ENCODE data around the gene SYNE1. TPM values are rescaled to one million over a fixed set of nuclear protein-coding genes. Genes with fewer than 3 reads are reported as not detected.

The SYNE1 gene
- total RNA-seq, 4 donors from 2014 or later = 411 to 622 (median 490) TPM

- 83 to 86% methylated on average over 4 of the region's 4 CpGs for WGBS, 2 donors
- H3K27ac ChIP-seq = peak overlapping the region; percentile 8 to 66 (median 53)
These were observed 318.9 kb downstream of the SYNE1 start for GRCh38 chr6:152318278-152318677.

DNA sequence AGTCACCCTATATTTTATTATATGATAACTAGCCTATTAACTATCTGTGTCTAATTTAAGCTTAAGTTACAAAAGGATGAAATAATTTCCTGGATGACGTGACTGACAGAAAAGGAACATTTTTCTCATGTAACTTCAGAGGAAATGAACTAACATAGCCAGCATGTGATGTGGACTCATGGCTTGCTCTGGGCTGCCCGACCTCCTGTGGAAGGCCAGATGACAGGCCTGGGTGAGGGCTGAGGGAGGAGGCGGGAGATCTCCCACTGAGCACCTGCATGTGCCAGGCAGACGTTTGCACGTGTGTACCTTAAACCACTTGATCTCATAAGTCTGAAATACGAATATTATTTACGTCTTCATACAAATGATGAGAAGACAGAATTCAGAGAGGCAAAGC is 321.1 kb downstream of the SYNE1 start:
- Histone ChIP-seq H3K36me3 (peaks cover 46 to 51% of the 10 kb centered on the region in 2 donors), H3K4me1 (no peaks in the 10 kb centered on the region), H3K4me3 (replicated peaks in 1 of 3) (no peak overlapping the region), H3K27ac (peak overlapping the region in 1 of 3 donors; percentile 66), H3K9me3 (no peaks in the 10 kb centered on the region), H3K27me3 (no peaks in the 10 kb centered on the region)
- DNase-seq = peak; percentile 17 to 27
- WGBS, 2 donors = 69 to 79% methylated on average over 7 of the region's 7 CpGs
- TF ChIP-seq POLR2A (IDR thresholded peaks at IDR 0.05) = no peak
- TF ChIP-seq CTCF (IDR thresholded peaks at IDR 0.05) = no peak
- intact Hi-C loops (cut with DNase I) = no loop called here

More at GRCh38 chr6:152318278-152318677, 318.9 kb downstream of the SYNE1 start:
- H3K4me3 ChIP-seq (replicated peaks in 1 of 3) = no peak overlapping the region
- H3K36me3 ChIP-seq = peaks cover 66 to 68% of the 10 kb centered on the region in 2 donors
- no peaks in the 10 kb centered on the region for H3K9me3 ChIP-seq
- DNase-seq = no peak
- no peaks in the 10 kb centered on the region for H3K4me1 ChIP-seq
- H3K27me3 ChIP-seq = no peaks in the 10 kb centered on the region
- intact Hi-C loops (cut with DNase I) = no loop called here
- TF ChIP-seq CTCF (IDR thresholded peaks at IDR 0.05) (no peak), POLR2A (IDR thresholded peaks at IDR 0.05) (no peak)

DNA sequence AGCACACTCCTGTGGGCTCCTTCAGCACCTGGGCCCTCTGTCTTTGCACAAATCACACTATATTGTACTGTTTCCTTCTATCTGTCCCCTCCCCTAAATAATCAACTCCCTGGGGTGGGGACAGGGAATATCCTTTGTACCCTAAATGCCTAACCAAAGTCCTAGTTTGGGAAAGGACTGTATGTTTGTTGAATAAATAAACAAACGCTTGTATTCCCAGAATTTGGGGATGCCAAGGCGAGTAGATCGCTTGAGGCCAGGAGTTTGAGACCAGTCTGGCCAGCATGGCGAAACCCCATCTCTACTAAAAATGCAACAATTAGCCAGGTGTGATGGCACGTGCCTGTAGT is 322.7 kb downstream of the SYNE1 start:
- intact Hi-C loops (cut with DNase I) = no loop called here
- Histone ChIP-seq H3K27ac (no peak overlapping the region), H3K9me3 (no peaks in the 10 kb centered on the region), H3K36me3 (peaks cover 54 to 56% of the 10 kb centered on the region in 2 donors), H3K4me3 (replicated peaks in 1 of 3) (no peak overlapping the region), H3K27me3 (no peaks in the 10 kb centered on the region), H3K4me1 (no peaks in the 10 kb centered on the region)
- 97 to 99% methylated on average over 5 of the region's 5 CpGs for WGBS, 2 donors
- DNase-seq = no peak
- TF ChIP-seq POLR2A (IDR thresholded peaks at IDR 0.05) = no peak

DNA sequence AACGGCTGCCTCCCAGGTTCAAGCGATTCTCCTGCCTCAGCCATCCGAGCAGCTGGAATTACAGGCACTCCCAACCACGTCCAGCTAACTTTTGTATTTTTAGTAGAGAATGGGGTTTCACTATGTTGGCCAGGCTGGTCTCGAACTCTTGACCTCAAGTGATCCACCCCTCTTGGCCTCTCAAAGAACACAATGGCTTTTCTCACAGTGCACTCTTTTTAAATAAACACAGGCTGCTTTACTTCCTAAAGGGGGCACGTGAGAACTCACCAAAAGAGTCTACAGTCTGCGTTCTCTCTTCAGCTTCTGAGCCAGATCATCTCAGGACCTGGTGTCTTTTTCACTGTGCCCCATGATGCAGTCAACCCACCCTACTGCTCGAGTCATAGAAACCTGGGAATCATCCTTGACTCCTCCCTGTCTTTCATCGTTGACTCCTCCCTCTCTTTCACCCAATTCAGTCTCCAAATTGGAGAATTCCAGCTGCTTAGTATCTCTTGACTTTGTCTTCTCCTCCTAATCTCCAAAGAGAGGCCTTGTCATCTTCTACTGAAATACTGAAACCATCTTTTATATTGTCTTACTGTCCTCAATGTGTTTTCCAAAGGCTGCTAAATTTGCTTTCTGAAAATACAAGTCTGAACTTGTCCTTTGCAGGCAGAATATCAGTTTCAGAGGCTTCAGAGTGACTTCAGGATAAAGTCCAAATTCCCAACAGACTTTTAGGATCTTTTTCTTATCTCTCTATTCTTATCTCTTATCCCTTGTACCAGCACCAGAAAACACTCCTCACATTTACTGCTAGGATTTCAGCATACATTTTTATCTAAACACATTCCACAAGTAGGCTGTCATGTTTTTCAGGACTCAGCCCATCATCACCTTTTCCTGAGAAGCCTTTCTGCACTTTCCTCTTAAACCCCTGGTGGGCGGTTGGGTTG is 323.4 kb downstream of the SYNE1 start:
- WGBS, 2 donors = 80 to 82% methylated on average over 10 of the region's 10 CpGs
- Histone ChIP-seq H3K4me3 (replicated peaks in 1 of 3) (no peak overlapping the region), H3K9me3 (no peaks in the 10 kb centered on the region), H3K36me3 (peaks cover 56% of the 10 kb centered on the region in 2 donors), H3K4me1 (no peaks in the 10 kb centered on the region), H3K27me3 (no peaks in the 10 kb centered on the region), H3K27ac (no peak overlapping the region)
- TF ChIP-seq CTCF (IDR thresholded peaks at IDR 0.05) (no peak), POLR2A (IDR thresholded peaks at IDR 0.05) (no peak)
- intact Hi-C loops (cut with DNase I) = no loop called here
- DNase-seq = no peak

- WGBS, 2 donors = 98 to 99% methylated on average over 2 of the region's 2 CpGs
- Histone ChIP-seq H3K27ac (no peak overlapping the region), H3K4me3 (replicated peaks in 1 of 3) (no peak overlapping the region), H3K36me3 (peaks cover 56 to 57% of the 10 kb centered on the region in 2 donors), H3K9me3 (no peaks in the 10 kb centered on the region), H3K4me1 (no peaks in the 10 kb centered on the region), H3K27me3 (no peaks in the 10 kb centered on the region)
- intact Hi-C loops (cut with DNase I) = no loop called here
- TF ChIP-seq CTCF (IDR thresholded peaks at IDR 0.05) (no peak), POLR2A (IDR thresholded peaks at IDR 0.05) (no peak)
- DNase-seq = no peak
These were observed 324.7 kb downstream of the SYNE1 start for GRCh38 chr6:152312434-152312833.
